Measurements from ENCODE around the gene COPS4.
"Not testable (repeated sequence)": the region's sequence is repeated elsewhere in the genome, so short reads cannot be mapped to it uniquely, and the experiment has no call there.

Gene COPS4

DNA sequence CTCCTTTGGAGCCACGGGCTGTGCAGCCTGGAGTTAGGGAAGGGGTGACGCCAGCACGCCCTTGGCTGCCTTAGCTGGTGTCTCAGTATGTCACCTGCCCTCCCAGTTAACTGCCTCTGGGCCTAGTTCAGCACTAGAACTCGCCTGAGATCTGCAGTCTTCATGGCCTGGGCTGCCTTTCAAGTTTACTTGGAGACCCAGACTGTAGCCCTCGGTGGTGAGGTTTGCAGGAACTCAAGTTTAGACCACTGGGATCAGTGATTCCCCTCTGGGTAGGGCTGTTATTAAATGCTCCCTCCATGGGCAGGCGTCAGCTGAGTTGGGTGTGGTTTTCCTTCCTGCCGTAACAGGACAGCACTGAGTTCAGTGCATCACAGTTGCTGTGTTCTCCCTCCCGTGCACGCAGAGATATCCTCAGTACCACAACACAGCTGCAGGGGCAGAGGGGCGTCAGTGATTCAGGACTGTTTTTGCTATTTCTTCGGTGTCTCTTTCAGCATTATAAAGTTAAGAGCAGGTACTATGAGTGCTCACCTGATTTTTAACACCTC lies 49.0 kb downstream of the COPS4 start:
- peak in 1 of 3 donors; percentile 10 for DNase-seq (ENCODE audit: low read depth in 3 of 3)

DNA sequence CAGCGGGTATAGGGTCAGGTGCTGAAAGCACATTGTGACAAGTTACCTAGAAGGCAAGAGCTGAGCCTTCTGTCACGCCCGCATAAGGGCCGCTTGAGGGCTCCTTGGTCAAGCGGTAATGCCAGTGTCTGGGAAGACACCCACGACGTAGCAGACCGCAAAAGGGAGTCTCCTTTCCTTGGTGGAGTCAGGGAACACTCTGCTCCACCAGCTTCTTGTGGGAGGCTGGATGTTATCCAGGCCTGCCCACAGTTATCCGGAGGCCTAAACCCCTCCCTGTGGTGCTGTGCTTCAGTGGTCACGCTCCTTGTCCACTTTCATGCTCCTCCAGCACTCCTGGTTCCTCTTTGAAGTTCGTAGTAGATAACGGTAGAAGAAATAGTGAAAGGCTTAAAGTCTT lies 50.0 kb downstream of the COPS4 start:
- DNase-seq (ENCODE audit: low read depth in 3 of 3) = not testable (repeated sequence)

DNA sequence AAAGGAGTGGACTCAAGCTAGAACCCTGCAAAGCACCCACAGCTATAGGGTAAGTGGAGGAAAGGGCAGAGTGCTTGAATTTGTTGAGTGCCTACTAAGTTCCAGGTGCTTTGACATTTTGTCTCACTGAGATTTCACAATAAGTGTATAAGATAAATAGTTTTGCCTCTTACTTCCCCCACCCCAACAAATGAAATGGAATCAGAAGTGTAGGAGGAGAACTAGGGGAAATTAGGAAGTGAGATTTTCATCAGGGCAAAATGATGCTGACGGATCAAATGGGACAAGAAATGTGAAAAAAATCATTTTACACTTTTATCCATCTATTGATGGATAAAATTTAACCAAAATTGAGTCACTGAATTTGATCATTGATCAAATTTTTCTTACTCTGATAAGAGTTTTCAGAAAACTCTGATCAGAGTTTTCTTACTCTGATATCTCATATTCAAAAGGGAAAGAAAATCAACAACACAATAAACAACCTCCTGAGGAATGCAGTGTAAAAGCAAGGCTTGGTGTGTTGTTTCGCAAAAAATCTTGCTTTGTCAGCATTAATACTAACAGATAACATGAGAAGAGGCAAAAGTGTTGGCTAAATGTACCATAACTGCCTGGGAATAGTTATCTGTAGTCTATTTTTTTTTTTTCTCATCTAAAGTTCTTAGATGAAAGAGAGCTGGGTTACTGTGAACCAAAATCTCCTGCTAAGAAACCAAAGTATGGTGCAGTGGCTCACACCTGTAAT lies 54.6 kb downstream of the COPS4 start:
- no peak for DNase-seq (ENCODE audit: low read depth in 3 of 3)

DNA sequence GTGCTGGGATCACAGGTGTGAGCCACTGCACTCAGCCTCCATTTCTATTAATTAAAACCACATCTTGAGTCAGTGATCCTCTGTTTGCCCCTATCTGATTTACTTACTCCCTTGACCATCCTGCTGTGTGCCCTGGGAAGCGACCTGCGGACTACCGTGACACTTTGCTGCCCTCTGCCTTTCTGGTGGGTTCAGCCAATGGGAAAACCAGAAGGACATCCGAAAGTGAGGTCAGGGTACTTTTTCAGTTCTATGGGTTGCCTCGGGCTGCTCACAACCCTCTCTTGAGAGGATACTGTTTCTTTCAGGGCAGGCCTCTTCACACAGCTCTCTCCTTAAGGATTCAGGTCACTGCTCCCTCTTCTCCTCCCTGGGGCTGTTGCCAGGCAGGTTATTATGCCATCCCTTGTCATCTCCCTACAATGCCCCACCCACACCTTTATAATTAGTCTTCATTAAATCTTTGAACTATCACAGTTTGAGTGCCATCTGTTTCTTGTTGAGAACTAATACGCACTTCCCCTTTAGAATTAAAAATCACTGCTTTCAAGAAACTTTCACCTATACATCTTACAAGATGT lies 58.2 kb downstream of the COPS4 start:
- no peak for DNase-seq (ENCODE audit: low read depth in 3 of 3)

DNA sequence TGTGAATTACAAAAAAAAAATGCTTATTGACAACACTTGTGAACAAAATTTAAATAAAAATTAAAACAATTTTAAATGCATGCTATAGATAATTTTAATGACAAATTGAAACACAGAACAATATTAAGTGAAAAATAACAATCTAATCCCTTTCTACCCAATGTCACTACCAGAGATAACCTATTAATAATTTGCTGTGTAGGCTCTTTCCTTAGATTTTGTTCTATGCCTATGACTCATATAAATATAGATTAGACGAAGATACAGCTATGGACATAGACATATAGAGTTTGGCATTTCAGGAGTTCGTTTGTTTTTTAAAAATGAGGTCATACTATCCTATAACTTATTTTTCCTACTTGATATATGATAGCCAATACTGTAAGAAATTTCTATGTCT lies 61.4 kb downstream of the COPS4 start:
- DNase-seq (ENCODE audit: low read depth in 3 of 3) = no peak

DNA sequence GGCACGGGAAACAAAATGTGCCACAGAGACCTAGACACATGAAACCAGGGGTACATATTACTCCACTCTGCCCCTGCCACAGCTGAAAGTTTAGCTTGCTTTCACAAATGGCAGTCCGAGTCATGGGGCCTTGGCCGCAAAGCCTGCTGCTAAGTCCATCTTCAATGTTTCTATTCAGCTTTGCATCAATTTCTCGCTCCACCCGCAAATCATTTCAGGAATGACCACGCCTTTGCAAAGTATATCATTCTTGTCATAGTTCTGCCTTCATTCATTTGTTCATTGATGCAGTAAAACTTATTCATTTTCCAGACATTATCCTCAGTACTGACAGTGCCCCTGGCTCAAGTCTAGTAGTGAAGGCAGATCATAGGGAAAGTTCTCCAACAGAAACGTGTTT lies 70.0 kb downstream of the COPS4 start:
- DNase-seq (ENCODE audit: low read depth in 3 of 3) = no peak

DNA sequence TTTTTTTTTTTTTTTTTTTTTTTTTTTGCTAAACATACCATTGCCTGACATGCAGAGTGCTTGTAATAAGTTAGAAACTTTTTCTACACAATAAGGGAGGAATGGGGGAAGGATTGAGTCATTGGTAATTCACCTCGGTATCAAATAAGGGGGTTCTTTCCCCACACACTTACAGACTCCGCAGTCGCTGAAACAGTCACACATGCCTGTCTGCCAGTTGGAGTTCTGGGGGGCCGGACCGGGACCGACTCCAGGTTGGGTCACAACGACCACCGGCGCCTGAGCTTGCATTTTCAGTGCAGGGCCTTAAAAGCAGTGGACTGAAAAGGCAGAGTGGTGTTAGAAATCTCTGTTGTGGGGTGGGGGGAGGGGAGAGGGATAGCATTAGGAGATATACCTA lies 72.6 kb downstream of the COPS4 start:
- no peak for DNase-seq (ENCODE audit: low read depth in 3 of 3)

DNA sequence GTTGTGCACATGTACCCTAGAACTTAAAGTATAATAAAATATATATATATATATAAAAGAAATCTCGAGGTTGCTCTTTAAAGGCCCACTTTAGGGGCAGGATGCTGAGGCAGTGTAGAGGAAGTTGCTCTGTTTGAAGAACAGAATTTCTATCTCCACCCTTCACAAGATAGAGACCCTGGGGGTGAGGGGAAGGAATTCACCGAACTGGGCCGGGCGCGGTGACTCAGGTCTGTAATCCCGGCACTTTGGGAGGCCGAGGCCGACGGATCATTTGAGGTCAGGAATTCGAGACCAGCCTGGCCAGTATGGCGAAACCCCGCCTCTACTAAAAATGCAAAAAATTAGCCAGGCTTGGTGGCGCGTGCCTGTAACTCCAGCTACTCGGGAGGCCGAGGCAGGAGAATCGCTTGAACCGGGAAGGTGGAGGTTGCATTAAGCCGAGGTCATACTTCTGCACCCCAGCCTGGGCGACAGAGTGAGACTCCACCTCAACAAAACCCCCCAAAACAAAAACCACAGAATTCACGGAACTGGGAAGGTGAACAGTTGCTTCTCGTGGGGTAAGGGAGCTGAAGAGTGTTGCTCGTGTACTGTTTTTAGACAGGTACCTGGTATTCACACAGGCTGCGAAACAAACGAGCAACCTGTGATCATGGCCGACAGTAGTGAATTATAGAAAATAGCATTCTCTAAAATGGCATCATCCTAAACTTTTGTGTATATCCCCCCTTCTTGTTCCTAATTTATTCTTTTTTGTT lies 73.3 kb downstream of the COPS4 start:
- no peak for DNase-seq (ENCODE audit: low read depth in 3 of 3)

DNA sequence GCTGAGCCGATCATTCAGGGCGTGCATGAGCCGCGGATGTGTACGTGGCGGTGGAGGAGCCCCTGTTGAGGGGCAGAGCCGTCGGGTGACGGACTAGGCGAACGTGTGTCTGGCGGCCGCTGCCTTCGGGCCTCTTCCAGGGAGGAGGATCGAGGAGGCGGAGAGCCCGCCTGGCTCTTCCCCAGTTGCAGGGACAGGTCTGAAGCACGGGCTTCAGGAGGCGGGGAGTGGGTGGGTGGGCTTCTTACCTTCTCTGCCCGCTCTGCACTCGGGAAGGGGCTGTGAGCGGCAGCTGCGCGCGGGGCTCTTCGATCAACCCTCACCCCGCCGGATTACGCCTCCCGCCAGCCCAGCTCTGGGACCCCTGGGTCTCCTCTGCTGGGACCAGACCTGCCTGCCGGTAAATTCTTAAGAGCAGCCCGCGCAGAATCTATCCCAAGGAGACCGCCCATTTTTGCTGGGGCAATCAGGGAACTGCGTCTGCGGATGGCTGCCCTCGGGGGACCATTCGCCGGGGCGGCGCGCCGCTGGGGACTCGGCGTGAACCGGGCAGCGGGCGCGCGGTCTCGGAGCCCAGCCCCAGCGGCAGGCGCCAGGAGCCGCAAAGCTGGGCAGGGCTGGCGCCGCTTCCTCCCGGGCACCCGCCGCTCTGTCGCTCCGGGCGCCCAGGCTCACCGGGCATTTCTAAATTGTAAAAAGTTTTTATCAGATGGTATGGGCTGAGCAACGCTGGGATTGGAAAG lies 74.7 kb downstream of the COPS4 start:
- DNase-seq (ENCODE audit: low read depth in 3 of 3) = peak in 1 of 3 donors; percentile 35

DNA sequence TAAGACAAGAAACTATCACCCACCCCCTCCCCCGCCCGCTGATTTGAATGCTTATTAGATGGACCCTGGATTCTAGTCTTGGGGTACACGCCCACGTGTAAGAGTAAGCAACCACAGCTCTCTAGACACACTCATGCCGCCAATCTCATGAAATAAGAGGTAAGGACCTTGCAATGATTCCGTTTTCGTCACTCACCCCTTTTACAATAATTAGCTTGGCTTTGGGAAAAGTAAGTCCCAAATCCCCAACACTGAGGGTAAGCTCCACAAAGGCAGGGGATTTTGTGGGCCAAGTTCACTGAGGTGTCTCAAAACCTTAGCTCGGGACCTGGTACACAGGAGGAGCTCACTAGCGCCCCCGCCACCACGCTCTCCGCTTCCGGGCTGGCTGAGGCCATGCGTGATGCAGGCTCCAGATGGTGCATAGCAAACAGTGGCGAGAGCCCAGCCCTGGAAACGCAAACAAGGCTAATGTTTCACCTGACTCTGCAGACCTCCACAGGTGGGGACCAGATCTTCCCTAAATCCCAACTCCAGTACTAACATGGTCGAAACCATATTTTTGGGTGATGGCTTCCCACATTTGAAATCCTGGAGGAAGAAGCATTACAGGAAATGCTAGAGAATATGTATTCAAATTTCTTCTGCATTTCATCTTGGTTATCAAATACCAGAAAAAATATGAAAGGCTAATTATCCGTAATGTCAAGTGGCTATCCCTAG lies 75.4 kb downstream of the COPS4 start:
- peak; percentile 82 to 88 (median 83) for DNase-seq (ENCODE audit: low read depth in 3 of 3)

DNA sequence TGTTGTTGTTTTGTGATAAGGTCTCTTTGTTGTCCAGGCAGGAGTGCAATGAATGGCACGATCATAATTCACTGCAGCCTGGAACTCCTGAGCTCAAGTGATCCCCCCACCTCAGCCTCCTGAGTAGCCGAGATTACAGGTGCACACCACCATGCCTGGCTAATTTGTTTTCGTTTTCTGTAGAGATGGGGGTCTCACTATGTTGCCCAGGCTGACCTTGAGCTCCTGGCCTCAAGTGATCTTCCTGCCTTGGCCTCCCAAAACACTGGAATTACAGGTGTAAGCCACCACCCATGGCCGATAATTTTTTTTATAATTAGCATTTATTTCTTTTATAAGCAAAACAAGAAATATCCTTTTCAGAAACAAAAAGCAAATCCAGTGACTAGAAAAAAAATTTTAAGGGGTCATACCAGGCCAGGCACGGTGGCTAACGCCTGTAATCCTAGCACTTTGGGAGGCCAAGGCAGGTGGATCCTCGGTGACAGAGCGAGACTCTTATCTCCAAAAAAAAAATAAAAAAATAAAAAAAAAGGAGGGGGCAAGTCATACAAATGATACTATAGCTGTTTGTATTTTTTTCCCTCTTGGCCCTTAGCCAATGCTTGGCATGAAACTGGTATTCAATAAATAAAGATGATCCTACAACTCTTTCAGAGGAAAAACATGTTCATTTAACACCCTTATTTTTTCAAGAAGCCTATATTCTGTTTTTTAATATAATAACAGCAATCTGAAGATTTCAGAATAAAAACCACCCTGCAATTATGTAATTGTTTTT lies 76.2 kb downstream of the COPS4 start:
- no peak for DNase-seq (ENCODE audit: low read depth in 3 of 3)

DNA sequence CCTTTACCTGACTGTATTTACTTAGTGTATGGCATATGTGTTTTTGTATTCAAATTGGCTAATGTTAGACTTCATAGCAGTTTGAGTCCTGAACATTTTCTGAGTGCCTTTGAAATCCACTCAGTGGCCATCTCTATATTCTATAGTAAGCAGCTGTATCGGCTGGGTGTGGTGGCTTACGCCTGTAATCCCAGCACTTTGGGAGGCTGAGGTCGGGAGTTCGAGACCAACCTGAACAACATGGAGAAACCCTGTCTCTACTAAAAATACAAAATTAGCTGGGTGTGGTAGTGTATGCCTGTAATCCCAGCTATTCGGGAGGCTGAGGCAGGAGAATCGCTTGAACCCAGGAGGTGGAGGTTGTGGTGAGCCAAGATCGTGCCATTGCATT lies 76.8 kb downstream of the COPS4 start:
- not testable (repeated sequence) for DNase-seq (ENCODE audit: low read depth in 3 of 3)

DNA sequence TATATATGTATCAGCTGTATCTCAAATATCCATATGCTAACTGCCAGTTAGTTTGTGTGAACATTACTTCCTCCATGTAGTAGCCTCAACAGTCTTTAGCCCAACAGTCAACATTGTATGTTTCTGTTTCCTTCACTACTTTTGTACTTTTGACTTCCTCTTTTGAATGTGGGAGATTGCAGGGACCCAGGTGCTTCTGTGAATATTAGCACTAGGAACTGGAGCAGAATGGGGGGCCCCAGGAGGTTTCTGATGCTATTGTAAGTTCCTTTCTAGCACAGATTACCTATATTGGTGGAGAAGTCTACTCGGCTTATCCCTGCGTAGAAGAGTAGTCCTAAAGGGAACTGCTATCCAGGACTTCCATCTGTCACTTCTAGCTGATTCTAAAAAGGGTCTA lies 77.2 kb downstream of the COPS4 start:
- no peak for DNase-seq (ENCODE audit: low read depth in 3 of 3)

DNA sequence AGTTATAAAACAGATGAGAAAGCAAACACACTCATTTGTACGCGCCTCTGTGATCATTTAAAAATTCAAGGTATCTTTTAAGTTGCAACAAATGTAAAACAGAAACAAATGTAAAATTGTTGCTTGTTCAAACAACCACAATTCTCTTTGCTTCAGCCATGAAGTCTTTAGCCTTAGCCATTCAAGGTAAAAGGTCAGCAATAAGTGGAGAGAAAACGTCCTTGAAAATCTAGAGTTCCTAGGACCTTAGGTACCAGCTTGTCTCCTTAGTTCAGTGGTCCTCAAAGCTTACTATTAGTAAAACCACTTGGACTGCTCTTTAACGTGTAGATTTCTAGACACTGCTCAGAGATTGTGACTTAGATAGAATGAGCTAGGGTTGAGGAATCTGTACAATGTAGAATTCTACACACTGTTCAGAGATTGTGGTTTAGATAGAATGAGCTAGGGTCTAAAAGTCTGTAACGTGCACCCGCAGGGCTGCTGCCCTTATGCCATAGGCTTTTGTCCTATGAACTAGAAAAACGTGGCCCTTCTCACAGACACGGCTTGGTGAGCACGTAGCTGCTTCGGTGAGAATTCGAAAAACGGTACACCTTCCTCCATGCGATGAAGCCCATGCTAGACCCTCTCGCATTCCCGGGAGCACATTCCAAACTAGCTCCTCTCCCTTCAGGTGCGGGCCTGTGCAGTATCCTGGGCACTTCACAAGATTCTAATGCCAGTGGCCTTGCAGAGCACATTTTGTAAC lies 77.9 kb downstream of the COPS4 start:
- peak in 1 of 3 donors; percentile 16 for DNase-seq (ENCODE audit: low read depth in 3 of 3)

DNA sequence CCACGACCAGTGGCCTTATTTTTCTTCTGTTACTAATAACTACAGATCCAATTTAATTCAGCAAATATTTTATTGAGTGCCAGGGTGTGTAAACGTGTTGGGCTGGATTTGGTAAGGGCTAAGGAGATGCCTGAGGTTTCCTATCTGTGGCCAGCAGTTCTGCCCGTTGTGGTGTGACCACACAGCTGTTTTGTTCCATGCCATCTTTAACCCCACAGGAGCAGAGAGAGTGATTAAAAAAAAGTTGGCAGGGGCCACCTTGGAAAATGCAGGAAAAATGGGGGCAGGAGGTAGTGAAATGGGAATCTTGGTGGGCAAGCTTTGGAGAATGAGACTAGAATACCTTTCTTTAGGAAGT lies 78.4 kb downstream of the COPS4 start:
- no peak for DNase-seq (ENCODE audit: low read depth in 3 of 3)

DNA sequence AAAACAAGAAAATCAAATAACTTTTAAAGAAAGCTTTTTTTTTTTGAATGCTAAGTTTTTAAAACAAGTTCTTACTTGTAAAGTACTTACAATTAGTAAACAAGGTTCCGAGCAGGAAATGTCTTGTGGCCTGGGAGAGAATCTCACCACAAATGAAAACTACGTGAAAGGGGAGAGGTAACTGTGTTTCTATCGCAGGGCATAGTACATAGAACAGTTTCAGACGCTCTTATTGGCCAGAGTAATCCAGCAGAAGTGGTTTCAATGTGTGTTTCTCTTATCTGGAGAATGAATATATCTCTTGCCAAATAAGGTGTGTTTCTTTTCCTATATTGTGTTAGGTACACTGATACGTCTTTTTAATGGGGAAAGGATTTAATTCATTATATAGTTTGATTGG lies 79.6 kb downstream of the COPS4 start, which contains the start of gene PLAC8:
Gene PLAC8 (minus strand): TSS at position 154 of the 400 bp plus-strand sequence. CDS start 6,808 bp downstream, outside the sequence.
- no peak for DNase-seq (ENCODE audit: low read depth in 3 of 3)

DNA sequence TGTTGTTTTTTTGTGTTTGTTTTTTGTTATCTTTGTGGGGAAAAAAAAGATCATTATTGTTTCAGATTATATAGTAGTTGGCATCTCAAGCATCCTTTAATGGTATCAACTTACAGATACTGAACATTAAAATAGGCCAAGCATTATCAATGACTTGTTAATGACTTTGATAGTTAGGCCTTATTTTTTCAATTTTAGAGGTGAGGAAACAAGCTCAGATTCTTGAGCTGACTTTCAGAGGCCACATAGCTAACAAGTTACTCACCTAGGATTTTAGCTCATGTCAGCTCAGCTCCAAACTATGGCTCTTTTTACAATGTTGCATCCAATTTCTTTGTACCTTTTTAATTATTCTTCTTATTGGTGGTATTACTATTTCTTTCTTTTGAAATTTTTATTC lies 80.0 kb downstream of the COPS4 start:
- no peak for DNase-seq (ENCODE audit: low read depth in 3 of 3)

DNA sequence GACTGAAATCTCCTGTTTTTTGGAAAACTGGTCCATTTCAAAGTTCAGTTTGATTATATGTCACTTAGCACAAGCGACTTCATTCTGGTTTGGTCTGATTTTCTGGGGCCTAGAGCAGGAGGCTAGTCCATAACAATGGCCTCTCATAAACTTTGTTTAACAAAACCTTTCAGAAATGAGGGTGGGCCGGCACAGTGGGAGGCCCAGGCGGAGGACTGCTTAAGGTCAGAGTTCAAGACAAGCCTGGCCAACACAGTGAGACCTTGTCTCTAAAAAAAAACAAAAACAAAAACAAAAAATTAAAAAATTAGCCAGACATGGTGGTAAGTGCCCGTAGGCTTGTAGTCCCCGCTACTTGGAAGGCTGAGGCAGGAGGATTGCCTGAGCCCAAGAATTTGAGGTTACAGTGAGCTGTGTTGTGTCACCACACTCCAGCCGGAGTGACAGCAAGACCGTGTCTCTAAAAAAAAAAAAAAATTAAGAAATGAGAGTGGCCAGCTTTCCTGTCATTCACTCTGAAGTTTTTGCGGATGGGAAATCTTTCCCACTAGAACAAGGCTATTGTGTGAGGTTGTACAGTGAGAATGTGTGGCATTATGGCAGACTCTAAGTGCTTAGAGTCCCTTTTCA lies 80.8 kb downstream of the COPS4 start:
- no peak for DNase-seq (ENCODE audit: low read depth in 3 of 3)

DNA sequence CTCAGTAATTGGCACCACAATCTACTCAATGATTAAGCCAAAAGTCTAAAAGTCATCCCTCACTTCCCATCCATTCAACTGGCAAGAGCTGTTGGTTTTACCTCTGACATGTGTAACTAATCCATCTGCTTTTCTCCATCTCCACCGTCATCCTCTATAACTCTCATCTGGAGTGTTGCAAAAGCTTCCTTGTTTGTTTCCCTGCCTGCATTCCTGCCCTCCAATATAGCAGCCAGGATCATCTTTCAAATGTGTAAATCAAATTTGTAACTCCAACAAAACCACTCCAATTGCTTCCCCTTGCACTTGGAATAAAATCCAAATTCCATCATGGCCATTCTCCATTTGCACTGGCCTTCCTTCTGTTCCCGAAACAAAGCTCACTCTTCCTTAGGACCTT lies 83.9 kb downstream of the COPS4 start:
- DNase-seq (ENCODE audit: low read depth in 3 of 3) = no peak

Data from stimulated activated CD4-positive, alpha-beta T cell treated with anti-CD3 and anti-CD28 coated beads, TNF-alpha, amount 100 ng/mL, for 48 hours (primary cell).